Stimulated activated CD8-positive, alpha-beta memory T cell treated with anti-CD3 and anti-CD28 coated beads, Interleukin-15, amount 100 ng/mL, for 48 hours (primary cell): Measurements from ENCODE around the gene EXD3.

ENCODE experiments used
- DNase-seq, 2 donors: peaks; one replicate each; pipeline ENCODE4 v3.0.0-alpha.2; 2020; ENCODE audit warnings: low read depth in 2 of 2

EXD3 gene

DNA sequence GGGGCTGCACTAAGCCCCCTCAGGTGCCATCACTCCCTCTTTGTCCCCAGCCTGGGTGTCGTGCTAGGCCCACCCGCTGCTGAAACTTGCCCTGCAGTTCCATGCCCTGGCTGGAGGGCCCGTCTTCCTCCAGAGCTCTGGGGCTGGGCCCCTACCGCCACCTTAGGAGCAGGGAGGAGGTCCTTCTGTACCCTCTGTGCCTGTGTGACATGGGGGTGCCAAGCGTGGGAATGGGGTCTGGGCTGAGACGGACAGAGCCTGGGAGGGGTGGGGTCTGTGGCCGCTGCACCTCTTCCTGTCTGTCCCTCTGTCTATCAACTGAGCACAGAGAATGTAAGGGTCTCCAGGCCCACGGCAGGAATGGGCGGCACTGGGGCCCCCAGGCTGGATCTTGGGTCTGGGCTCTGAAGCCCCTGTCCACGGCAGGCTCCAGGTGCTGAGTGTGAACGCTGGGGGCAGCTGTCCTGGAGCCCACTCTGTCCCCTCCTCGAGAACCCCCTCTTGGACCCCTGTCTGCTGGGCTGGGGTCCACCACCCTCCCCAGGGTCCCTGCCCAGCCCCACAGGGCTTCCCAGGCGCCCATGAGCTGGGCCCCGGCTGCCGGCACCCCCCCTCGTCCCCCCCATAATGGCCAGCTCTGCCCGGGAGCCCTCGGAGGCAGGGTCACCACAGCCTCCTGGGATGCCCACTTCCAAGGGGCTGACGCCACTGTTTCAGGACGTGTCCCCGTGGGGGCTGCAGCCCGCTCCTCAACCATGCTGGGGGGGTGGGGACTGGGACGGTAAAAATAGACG lies 105.0 kb downstream of the EXD3 start:
- DNase-seq: no peak

- DNase-seq: no peak
Measured at GRCh38 chr9:137317021-137317717, 105.8 kb downstream of the EXD3 start.

GRCh38 chr9:137316012-137316981 lies 106.7 kb downstream of the EXD3 start:
- no peak for DNase-seq

GRCh38 chr9:137315581-137316011 lies 107.4 kb downstream of the EXD3 start:
- DNase-seq: no peak

DNA sequence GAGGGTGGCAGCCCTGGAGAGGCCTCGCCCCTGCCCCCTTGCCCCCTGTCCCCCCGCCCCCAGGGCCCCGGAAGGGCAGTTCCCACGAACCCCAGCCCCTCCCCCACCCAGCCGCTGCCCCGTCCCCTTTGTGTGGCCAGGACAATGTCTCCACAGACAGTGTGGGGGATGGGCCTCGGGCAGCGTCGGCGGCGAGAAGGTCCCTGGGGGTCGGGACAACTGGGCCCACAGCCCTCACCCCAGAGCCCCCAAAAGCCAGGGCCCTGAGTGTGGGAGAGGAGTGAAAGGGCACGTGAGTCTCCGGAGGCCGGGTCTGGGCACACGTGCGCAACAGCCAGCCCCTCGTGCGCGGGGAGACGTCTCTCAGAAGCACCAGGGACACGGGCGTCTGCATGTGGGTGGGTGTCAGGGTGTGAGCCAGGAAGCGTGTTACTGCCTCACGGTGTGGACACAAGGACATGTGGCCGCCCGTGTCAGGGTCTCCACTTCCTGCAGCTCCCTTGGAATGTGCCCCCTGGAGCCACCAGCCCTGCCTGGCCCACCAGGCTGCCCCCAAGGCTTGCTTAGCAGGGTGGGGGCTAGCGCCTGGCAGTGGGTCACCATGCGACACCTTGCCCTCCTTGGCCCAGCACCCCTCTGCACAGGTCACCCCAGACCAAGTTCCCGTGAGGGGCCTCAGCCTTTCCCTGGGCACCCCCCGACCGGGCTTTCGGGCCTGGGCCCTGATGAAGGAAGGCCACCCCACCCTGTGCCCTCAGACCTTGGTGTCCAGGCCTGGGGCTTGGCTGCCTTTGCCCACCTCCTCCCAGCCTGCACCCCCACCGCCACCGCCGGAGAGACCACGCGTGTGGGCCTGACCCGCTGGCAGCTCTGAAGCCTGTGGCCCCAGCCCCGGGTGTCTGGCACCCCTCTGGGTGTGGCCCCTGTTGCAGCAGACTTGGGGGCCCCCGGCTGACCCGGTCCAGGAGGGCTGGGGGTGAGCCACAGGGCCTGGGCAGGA lies 108.1 kb downstream of the EXD3 start:
- DNase-seq: no peak

DNA sequence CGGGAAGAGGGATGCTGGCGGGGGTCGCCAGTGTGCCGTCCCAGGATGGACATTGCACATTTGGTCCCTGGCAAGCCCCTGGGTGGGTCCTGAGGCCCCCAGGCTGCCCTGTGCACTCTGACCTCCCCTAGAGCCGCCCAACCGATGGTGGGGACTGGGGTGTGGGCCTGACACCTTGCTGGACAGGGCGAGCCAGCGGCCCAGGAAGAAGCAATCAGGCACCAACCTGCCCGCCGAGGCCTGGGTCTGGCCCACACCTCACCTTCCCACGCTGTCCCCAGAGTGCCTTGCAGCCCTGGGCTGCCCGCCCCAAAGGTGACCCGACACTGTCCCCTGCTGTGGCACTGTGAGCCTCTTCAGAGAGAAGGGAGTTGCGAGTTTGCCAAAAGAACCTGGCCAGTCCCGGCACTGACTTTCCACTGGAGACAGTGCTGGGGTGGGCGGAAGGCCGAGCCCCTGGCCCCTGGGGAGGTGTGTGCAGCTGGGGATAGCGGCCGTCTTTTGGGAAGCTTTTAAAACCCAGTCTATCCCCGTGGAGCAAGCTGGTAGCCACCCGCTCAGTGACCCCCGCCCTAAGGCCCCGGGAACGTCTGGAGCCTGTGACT lies 108.9 kb downstream of the EXD3 start:
- no peak for DNase-seq

GRCh38 chr9:137313326-137313936 lies 109.5 kb downstream of the EXD3 start:
- DNase-seq: no peak

DNA sequence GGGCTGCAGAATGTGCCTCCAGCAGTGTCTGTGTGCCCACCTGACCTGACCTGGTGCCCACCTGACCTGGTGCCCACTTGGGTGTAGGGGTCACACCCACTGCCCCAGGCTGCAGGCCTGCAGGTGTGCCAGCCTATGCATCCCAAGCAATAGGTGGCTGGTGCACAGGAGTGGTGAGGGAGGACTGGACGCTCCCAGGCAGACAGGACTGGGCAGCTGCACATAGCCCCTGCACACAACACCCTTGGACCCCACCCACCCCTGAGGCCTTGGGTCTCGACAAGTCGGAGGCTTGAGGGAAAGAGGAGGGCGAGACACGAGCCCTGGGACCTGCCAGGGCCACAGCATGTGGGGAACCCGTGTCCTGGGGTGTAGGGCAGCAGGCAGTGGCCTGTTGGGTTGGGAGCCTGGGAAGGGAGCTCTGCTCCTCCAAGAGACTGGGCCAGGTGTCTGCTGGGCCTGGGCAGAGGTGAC lies 110.1 kb downstream of the EXD3 start:
- DNase-seq: no peak

- DNase-seq: no peak
Measured at GRCh38 chr9:137311986-137312851, 110.7 kb downstream of the EXD3 start.

- DNase-seq: no peak
Measured at GRCh38 chr9:137311171-137311985, 111.6 kb downstream of the EXD3 start.

GRCh38 chr9:137310189-137311052 lies 112.5 kb downstream of the EXD3 start:
- DNase-seq: no peak

GRCh38 chr9:137309368-137310188 lies 113.4 kb downstream of the EXD3 start:
- no peak for DNase-seq

GRCh38 chr9:137308057-137308619 lies 114.8 kb downstream of the EXD3 start:
- no peak for DNase-seq

GRCh38 chr9:137307255-137308056 lies 115.5 kb downstream of the EXD3 start:
- no peak for DNase-seq

DNA sequence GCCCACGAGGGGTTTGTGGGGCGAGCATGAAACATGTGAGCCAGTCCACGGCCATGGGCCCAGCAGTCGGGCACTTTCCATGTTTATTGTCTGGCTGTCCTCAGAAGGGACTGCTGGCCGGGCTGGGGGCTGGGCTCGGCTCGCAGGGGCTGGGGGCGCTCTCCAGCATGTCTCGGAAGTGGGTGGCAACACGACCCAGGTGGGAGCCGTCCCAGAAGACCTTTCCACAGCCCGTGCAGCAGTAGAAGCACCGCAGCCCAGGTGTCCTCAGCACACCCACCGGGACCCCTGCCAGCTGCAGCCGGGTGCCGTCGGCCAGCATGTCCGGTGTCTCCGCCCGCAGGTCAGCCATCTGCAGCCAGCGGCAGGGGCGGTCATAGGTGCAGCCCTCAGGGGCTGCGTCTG lies 116.1 kb downstream of the EXD3 start:
- no peak for DNase-seq
